HG03135 (cell line): ENCODE data around the gene LIMS1.
"Not testable (repeated sequence)": the region's sequence is repeated elsewhere in the genome, so short reads cannot be mapped to it uniquely, and the experiment has no call there.

ENCODE experiments used
- ATAC-seq: cut with Tn5 transposase; IDR thresholded peaks from one replicate; pipeline ENCODE4 v1.9.1; 2021; ENCODE audit warnings: mild to moderate bottlenecking, moderate library complexity; ENCODE audit not compliant: unreplicated experiment

The LIMS1 gene

GRCh38 chr2:108533832-108534583, at the start of gene LIMS1:
Gene LIMS1, plus strand, starts transcription at chr2:108534470. Its CDS starts 93 bp downstream, at chr2:108534563.
- peak; percentile 88 for ATAC-seq

GRCh38 chr2:108485253-108485652, 49.0 kb upstream of the LIMS1 start:
- no peak for ATAC-seq

GRCh38 chr2:108490506-108491122, 43.7 kb upstream of the LIMS1 start:
- no peak for ATAC-seq

GRCh38 chr2:108491848-108492247, 42.4 kb upstream of the LIMS1 start:
- ATAC-seq: no peak

- no peak for ATAC-seq
These were observed 41.9 kb upstream of the LIMS1 start for GRCh38 chr2:108492364-108492763.

- not testable (repeated sequence) for ATAC-seq
These were observed 38.1 kb upstream of the LIMS1 start for GRCh38 chr2:108496167-108496566.

- ATAC-seq: not testable (repeated sequence)
These were observed 26.6 kb upstream of the LIMS1 start for GRCh38 chr2:108507620-108508019.

- ATAC-seq: not testable (repeated sequence)
These were observed 21.8 kb upstream of the LIMS1 start for GRCh38 chr2:108512431-108512830.

- ATAC-seq: not testable (repeated sequence)
These were observed 19.8 kb upstream of the LIMS1 start for GRCh38 chr2:108514478-108514877.

- not testable (repeated sequence) for ATAC-seq
These were observed 9.6 kb upstream of the LIMS1 start for GRCh38 chr2:108524688-108525087.

- not testable (repeated sequence) for ATAC-seq
These were observed 9.0 kb upstream of the LIMS1 start for GRCh38 chr2:108525258-108525657.

- no peak for ATAC-seq
These were observed 2.6 kb upstream of the LIMS1 start for GRCh38 chr2:108531674-108532055.

- ATAC-seq: peak; percentile 44
These were observed 500 bp downstream of the LIMS1 start for GRCh38 chr2:108534584-108535356.

- ATAC-seq: no peak
These were observed 1.0 kb downstream of the LIMS1 start for GRCh38 chr2:108535357-108535631.

- ATAC-seq: no peak
These were observed 2.0 kb downstream of the LIMS1 start for GRCh38 chr2:108536133-108536780.

- ATAC-seq: no peak
These were observed 2.6 kb downstream of the LIMS1 start for GRCh38 chr2:108536911-108537310.

GRCh38 chr2:108538000-108538625, 3.8 kb downstream of the LIMS1 start:
- no peak for ATAC-seq

- ATAC-seq: no peak
These were observed 7.2 kb downstream of the LIMS1 start for GRCh38 chr2:108541451-108541850.

GRCh38 chr2:108542071-108542470, 7.8 kb downstream of the LIMS1 start:
- no peak for ATAC-seq

GRCh38 chr2:108547606-108548005, 13.3 kb downstream of the LIMS1 start:
- no peak for ATAC-seq
